OCI-LY7 (cell line): ENCODE results near the gene EEF1B2. TPM values are rescaled to one million over a fixed set of nuclear protein-coding genes. Genes with fewer than 3 reads are reported as not detected.
"Not testable (repeated sequence)": the region's sequence is repeated elsewhere in the genome, so short reads cannot be mapped to it uniquely, and the experiment has no call there.

ENCODE experiments used
- BruUV-seq: library from RNA; stranded (reverse); fragments of 400-500 nt; replicated peaks from 2 replicates; lab custom pipeline; 2021; lab: Mats Ljungman, UMichigan
- CTCF ChIA-PET: fragments of 300-600 bp; sonication (Branson Sonifier 250); formaldehyde crosslinking; loops from one replicate; lab custom pipeline; 2022; ENCODE audit warnings: antibody characterized with exemption; ENCODE audit not compliant: unreplicated experiment; lab: Charles Lee
- POLR2A ChIA-PET: fragments of 300-600 bp; sonication (Branson Sonifier 250); formaldehyde crosslinking; loops from one replicate; lab custom pipeline; 2022; ENCODE audit warnings: antibody characterized with exemption; lab: Charles Lee
- DNase-seq: peaks from one replicate; pipeline ENCODE4 v3.0.0-alpha.2; 2015; ENCODE audit warnings: low spot score
- H2AFZ ChIP-seq: fragments of 200-600 bp; sonication (generic), shearing (Covaris generic); 2 replicates; pipeline ENCODE4 v1.6.1; 2014; ENCODE audit warnings: mild to moderate bottlenecking, antibody characterized with exemption, low read length, moderate library complexity
- H3K27ac ChIP-seq: fragments of 200-600 bp; sonication (generic); 2 replicates; pipeline ENCODE4 v1.5.1; 2014; ENCODE audit warnings: mixed run types, low read depth, mild to moderate bottlenecking, moderate library complexity, low read length, inconsistent platforms; ENCODE audit not compliant: poor library complexity, severe bottlenecking
- H3K36me3 ChIP-seq: fragments of 200-600 bp; sonication (generic); 2 replicates; pipeline ENCODE4 v1.6.1; 2014; ENCODE audit warnings: mild to moderate bottlenecking, antibody characterized with exemption, low read length, moderate library complexity, mixed read lengths; ENCODE audit not compliant: insufficient read depth
- H3K4me1 ChIP-seq: fragments of 200-600 bp; sonication (generic); 2 replicates; pipeline ENCODE4 v1.5.1; 2014; ENCODE audit warnings: mild to moderate bottlenecking, low read length; ENCODE audit not compliant: insufficient read depth, poor library complexity, severe bottlenecking
- H3K4me2 ChIP-seq: fragments of 200-600 bp; sonication (generic); 2 replicates; pipeline ENCODE4 v1.6.1; 2014; ENCODE audit warnings: mild to moderate bottlenecking, low read length
- H3K4me3 ChIP-seq: fragments of 200-600 bp; sonication (generic); 2 replicates; pipeline ENCODE4 v1.5.1; 2014; ENCODE audit warnings: mild to moderate bottlenecking, low read depth, low read length; ENCODE audit not compliant: poor library complexity, severe bottlenecking
- H3K79me2 ChIP-seq: fragments of 200-600 bp; sonication (generic); 2 replicates; pipeline ENCODE4 v1.6.1; 2016; ENCODE audit warnings: low read depth, mild to moderate bottlenecking, low read length, moderate library complexity, mixed read lengths; ENCODE audit not compliant: insufficient read depth
- H3K9me2 ChIP-seq: fragments of 200-600 bp; sonication (generic); 2 replicates; pipeline ENCODE4 v1.6.1; 2016; ENCODE audit warnings: mild to moderate bottlenecking, low read length, mixed read lengths; ENCODE audit not compliant: insufficient read depth
- H3K9me3 ChIP-seq: fragments of 200-600 bp; sonication (generic); 2 replicates; pipeline ENCODE4 v1.6.1; 2014; ENCODE audit warnings: mild to moderate bottlenecking, mixed run types, low read length, mixed read lengths
- H4K20me1 ChIP-seq: fragments of 200-600 bp; sonication (generic); 2 replicates; pipeline ENCODE4 v1.6.1; 2014; ENCODE audit warnings: mild to moderate bottlenecking, antibody characterized with exemption, low read length, moderate library complexity, mixed read lengths; ENCODE audit not compliant: insufficient read depth
- EZH2phosphoT487 ChIP-seq: fragments of 200-600 bp; sonication (generic); IDR thresholded peaks from 2 replicates; pipeline ENCODE4 v1.6.1; 2018; ENCODE audit warnings: low read depth, borderline replicate concordance, mild to moderate bottlenecking, mixed run types, antibody characterized with exemption, low read length, moderate library complexity, mixed read lengths
- intact Hi-C: fragments of 100-400 bp; cut with micrococcal nuclease; formaldehyde crosslinking; loops from one replicate; pipeline ENCODE4 v1.10.0; 2022; ENCODE audit not compliant: unreplicated experiment
- total RNA-seq, 2 experiments: library from RNA; depleted of rRNA in 1 of 2; stranded (reverse); fragments of >200 nt in 1 of 2; shearing (Covaris generic) in 1 of 2; gene quantifications; 2 replicates each; pipeline ENCODE4 v1.2.3, GENCODE V29; 2014 to 2022
- TF ChIP-seq, protein P1 (sequence below): fragments of 200-600 bp; sonication (generic); conservative IDR thresholded peaks from 2 replicates; pipeline ENCODE4 v1.5.1; 2014; ENCODE audit warnings: mild to moderate bottlenecking, antibody characterized with exemption, low read length, moderate library complexity, mixed read lengths

EEF1B2 gene
- total RNA-seq, 2 experiments from 2014 or later, result 1,084 to 1,168 TPM

DNA sequence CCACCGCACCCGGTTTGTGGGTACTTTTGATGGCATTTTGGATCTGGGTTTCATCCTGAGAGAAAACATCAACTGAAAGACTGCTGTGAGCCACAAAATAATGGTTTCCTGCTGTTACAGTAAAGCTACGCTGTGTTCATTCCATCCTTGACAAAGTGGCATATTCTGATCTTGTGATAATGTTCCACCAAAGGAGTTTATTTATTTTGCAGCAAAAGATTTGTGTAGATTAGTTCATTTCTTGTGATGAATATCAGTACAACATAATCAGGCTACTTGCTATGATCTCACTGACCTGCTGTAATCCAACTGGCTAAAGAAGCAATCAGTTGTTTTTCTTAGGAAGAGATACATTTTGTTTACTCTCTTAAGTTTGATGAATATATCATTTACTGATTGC lies 45.0 kb downstream of the EEF1B2 start:
- TF ChIP-seq, protein P1, sequence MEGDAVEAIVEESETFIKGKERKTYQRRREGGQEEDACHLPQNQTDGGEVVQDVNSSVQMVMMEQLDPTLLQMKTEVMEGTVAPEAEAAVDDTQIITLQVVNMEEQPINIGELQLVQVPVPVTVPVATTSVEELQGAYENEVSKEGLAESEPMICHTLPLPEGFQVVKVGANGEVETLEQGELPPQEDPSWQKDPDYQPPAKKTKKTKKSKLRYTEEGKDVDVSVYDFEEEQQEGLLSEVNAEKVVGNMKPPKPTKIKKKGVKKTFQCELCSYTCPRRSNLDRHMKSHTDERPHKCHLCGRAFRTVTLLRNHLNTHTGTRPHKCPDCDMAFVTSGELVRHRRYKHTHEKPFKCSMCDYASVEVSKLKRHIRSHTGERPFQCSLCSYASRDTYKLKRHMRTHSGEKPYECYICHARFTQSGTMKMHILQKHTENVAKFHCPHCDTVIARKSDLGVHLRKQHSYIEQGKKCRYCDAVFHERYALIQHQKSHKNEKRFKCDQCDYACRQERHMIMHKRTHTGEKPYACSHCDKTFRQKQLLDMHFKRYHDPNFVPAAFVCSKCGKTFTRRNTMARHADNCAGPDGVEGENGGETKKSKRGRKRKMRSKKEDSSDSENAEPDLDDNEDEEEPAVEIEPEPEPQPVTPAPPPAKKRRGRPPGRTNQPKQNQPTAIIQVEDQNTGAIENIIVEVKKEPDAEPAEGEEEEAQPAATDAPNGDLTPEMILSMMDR, result no peak
- TF ChIP-seq EZH2phosphoT487, result no peak
- intact Hi-C loops, result no loop called here
- Histone ChIP-seq H3K9me2 (no peaks in the 10 kb centered on the region), H3K36me3 (no peaks in the 10 kb centered on the region), H3K4me1 (no peaks in the 10 kb centered on the region), H3K9me3 (no peaks in the 10 kb centered on the region), H3K79me2 (no peaks in the 10 kb centered on the region), H4K20me1 (no peaks in the 10 kb centered on the region), H3K4me3 (no peak overlapping the region), H2AFZ (no peak overlapping the region), H3K27ac (no peak overlapping the region), H3K4me2 (no peak overlapping the region)
- BruUV-seq, result no TSS peak
- ChIA-PET POLR2A (interaction anchor here (0.7 to 0.8 kb wide), 3 partner anchors 15 to 1009 kb away, joined by 3 read pairs; no protein-coding TSS in a partner anchor), CTCF (no interaction called here)
- DNase-seq, result no peak

DNA sequence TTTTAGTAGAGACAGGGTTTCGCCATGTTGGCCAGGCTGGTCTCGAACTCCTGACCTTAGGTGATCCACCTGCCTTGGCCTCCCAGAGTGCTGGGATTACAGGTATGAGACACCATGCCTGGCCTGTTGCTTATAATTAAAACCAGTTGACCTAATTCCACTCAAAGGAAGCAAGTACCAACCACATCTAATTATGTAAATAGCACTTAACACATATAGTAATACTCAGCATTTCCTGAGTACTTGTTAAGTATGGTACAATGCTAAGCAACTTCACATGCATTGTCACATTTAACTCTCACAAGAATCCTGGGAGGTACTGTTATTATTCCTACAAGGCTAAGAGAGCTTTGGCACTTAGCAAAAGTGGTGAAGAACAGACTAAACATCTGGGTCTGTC lies 47.6 kb downstream of the EEF1B2 start:
- H3K27ac ChIP-seq, H3K4me2 ChIP-seq: not testable (repeated sequence)

DNA sequence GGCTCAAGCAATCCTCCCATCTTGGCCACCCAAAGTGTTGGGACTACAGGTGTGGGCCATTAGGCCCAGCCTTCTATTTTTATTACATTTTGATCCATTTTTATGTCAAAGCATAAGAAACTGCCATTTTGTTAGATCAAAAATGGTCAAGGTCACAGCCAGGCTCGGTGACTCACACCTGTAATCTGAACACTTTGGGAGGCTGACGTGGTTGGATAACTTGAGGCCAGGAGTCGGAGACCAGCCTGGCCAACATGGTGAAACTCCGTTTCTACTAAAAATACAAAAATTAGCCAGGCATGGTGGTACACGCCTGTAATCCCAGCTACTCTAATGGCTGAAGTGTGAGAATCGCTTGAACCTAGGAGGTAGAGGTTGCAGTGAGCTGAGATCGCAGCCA lies 49.2 kb downstream of the EEF1B2 start:
- intact Hi-C loops, result no loop called here
- no peak for TF ChIP-seq EZH2phosphoT487
- TF ChIP-seq, protein P1, result no peak
- H3K4me3 ChIP-seq, result no peak overlapping the region
- no peaks in the 10 kb centered on the region for H3K9me3 ChIP-seq
- no peak overlapping the region for H3K4me2 ChIP-seq
- no peaks in the 10 kb centered on the region for H3K4me1 ChIP-seq
- no peaks in the 10 kb centered on the region for H3K79me2 ChIP-seq
- ChIA-PET POLR2A (interaction anchor here (1.2 kb wide), 1 partner anchor 12 kb away, joined by 3 read pairs; no protein-coding TSS in a partner anchor), CTCF (no interaction called here)
- no TSS peak for BruUV-seq
- no peaks in the 10 kb centered on the region for H3K36me3 ChIP-seq
- no peak for DNase-seq
- no peak overlapping the region for H2AFZ ChIP-seq
- H3K27ac ChIP-seq, result no peak overlapping the region
- H4K20me1 ChIP-seq, result no peaks in the 10 kb centered on the region
- H3K9me2 ChIP-seq, result no peaks in the 10 kb centered on the region

More for the DNA sequence above, 47.6 kb downstream of the EEF1B2 start:
- intact Hi-C loops, H2AFZ ChIP-seq, H4K20me1 ChIP-seq, DNase-seq, H3K4me3 ChIP-seq, H3K4me1 ChIP-seq, H3K36me3 ChIP-seq, CTCF ChIA-PET, H3K9me3 ChIP-seq, H3K9me2 ChIP-seq, BruUV-seq, H3K79me2 ChIP-seq: not testable (repeated sequence)
- POLR2A ChIA-PET, result interaction anchor here (0.7 kb wide), 1 partner anchor 10 kb away, joined by 3 read pairs; no protein-coding TSS in a partner anchor
